CD14-positive monocyte (primary cell): Measurements from ENCODE around the gene IGSF9B. TPM values are rescaled to one million over a fixed set of nuclear protein-coding genes. Genes with fewer than 3 reads are reported as not detected.

Source experiments
- DNase-seq, 3 donors: peaks; one replicate each; pipeline ENCODE4 v3.0.0-alpha.2; 2011 to 2022
- H2AFZ ChIP-seq: 2 replicates; pipeline ENCODE4 v1.6.0; 2012; ENCODE audit warnings: mild to moderate bottlenecking, low read depth, low read length, inconsistent platforms; ENCODE audit not compliant: insufficient read depth, poor library complexity, severe bottlenecking
- H3K27ac ChIP-seq, 2 donors: 1 replicate in 1 of 2; 2 replicates in 1 of 2; pipeline ENCODE4 v1.5.1; 2012 to 2013; ENCODE audit warnings: low read length in 2 of 2, control low read depth in 1 of 2, inconsistent platforms in 1 of 2, low read depth in 1 of 2, mild to moderate bottlenecking in 1 of 2
- H3K27me3 ChIP-seq, 2 donors: one replicate each; pipeline versions ENCODE4 v1.6.0 to v1.6.1; 2011 to 2013; ENCODE audit warnings: low read length in 2 of 2; ENCODE audit not compliant: control insufficient read depth in 2 of 2, insufficient read depth in 2 of 2
- H3K36me3 ChIP-seq, 2 donors: replicated peaks in 1 of 2; 1 replicate in 1 of 2; 2 replicates in 1 of 2; pipeline versions ENCODE4 v1.5.1 to v1.6.1; 2012 to 2013; ENCODE audit warnings: low read length in 2 of 2, control low read depth in 1 of 2, inconsistent platforms in 1 of 2, mild to moderate bottlenecking in 1 of 2; ENCODE audit not compliant: insufficient read depth in 2 of 2, control insufficient read depth in 1 of 2
- H3K4me1 ChIP-seq, 2 donors: 1 replicate in 1 of 2; 2 replicates in 1 of 2; pipeline versions ENCODE4 v1.5.1 to v1.6.1; 2012 to 2013; ENCODE audit warnings: low read length in 2 of 2, control low read depth in 1 of 2, inconsistent platforms in 1 of 2, mild to moderate bottlenecking in 1 of 2, moderate library complexity in 1 of 2; ENCODE audit not compliant: insufficient read depth in 2 of 2, control insufficient read depth in 1 of 2
- H3K4me2 ChIP-seq: replicated peaks from 2 replicates; pipeline ENCODE3; 2012; ENCODE audit warnings: low read length, moderate library complexity, mild to moderate bottlenecking; ENCODE audit not compliant: poor library complexity, severe bottlenecking; ENCODE audit errors: extremely low read depth
- H3K4me3 ChIP-seq, 3 experiments: fragments of 200-600 bp in 1 of 3; sonication (generic) in 1 of 3; replicated peaks in 1 of 3; 1 replicate in 2 of 3; 2 replicates in 1 of 3; pipeline ENCODE4 v1.5.1; 2011 to 2013; ENCODE audit warnings: low read length in 3 of 3, mild to moderate bottlenecking in 3 of 3, control low read depth in 2 of 3, low read depth in 2 of 3, inconsistent platforms in 1 of 3, moderate library complexity in 1 of 3
- H3K79me2 ChIP-seq: 2 replicates; pipeline ENCODE4 v1.6.0; 2012; ENCODE audit warnings: mild to moderate bottlenecking, control low read depth, inconsistent platforms, low read length, moderate library complexity; ENCODE audit not compliant: insufficient read depth
- H3K9ac ChIP-seq: 2 replicates; pipeline ENCODE4 v1.6.0; 2017; ENCODE audit warnings: low read length, mild to moderate bottlenecking; ENCODE audit not compliant: insufficient read depth, poor library complexity, severe bottlenecking
- H3K9me3 ChIP-seq, 2 donors: replicated peaks in 1 of 2; 1 replicate in 1 of 2; 2 replicates in 1 of 2; pipeline versions ENCODE4 v1.5.1 to v1.6.1; 2012 to 2013; ENCODE audit warnings: low read length in 2 of 2, control low read depth in 1 of 2; ENCODE audit not compliant: control insufficient read depth in 1 of 2, insufficient read depth in 1 of 2
- H4K20me1 ChIP-seq: 2 replicates; pipeline ENCODE4 v1.6.0; 2012; ENCODE audit warnings: mild to moderate bottlenecking, low read length, control low read depth, moderate library complexity; ENCODE audit not compliant: insufficient read depth
- H3K27ac Mint-ChIP-seq, 7 donors: one replicate each; pipeline ENCODE4 v1.8.0; 2020; ENCODE audit warnings: mild to moderate bottlenecking in 7 of 7, mixed read lengths in 7 of 7, moderate library complexity in 6 of 7, inconsistent platforms in 2 of 7
- H3K27me3 Mint-ChIP-seq, 3 donors: one replicate each; pipeline ENCODE4 v1.8.0; 2021 to 2022; ENCODE audit warnings: low read depth in 3 of 3, mild to moderate bottlenecking in 3 of 3, mixed read lengths in 3 of 3, moderate library complexity in 3 of 3, inconsistent platforms in 1 of 3
- H3K36me3 Mint-ChIP-seq, 2 donors: one replicate each; pipeline ENCODE4 v1.8.0; 2020; ENCODE audit warnings: mixed read lengths in 2 of 2, inconsistent platforms in 1 of 2, mild to moderate bottlenecking in 1 of 2
- H3K4me1 Mint-ChIP-seq: one replicate; pipeline ENCODE4 v1.8.0; 2020; ENCODE audit warnings: mild to moderate bottlenecking, mixed read lengths
- H3K4me3 Mint-ChIP-seq, 2 donors: one replicate each; pipeline ENCODE4 v1.8.0; 2020; ENCODE audit warnings: mild to moderate bottlenecking in 2 of 2, mixed read lengths in 2 of 2, moderate library complexity in 1 of 2
- H3K9me3 Mint-ChIP-seq, 7 donors: one replicate each; pipeline ENCODE4 v1.8.0; 2020 to 2022; ENCODE audit warnings: mixed read lengths in 7 of 7, mild to moderate bottlenecking in 6 of 7, moderate library complexity in 6 of 7, inconsistent platforms in 2 of 7
- CTCF ChIP-seq: fragments of 200-600 bp; IDR thresholded peaks from one replicate; pipeline ENCODE4 v1.8.0; 2022; ENCODE audit warnings: antibody characterized with exemption, mild to moderate bottlenecking
- WGBS: methylation state at CpG from one replicate; pipeline ENCODE4 v1.1.5; 2013; ENCODE audit warnings: missing lambda C conversion rate; ENCODE audit not compliant: insufficient coverage; 5-methylcytosine and 5-hydroxymethylcytosine counted together
- intact Hi-C, 2 donors: fragments of 100-400 bp; cut with micrococcal nuclease; formaldehyde crosslinking; loops; one replicate each; pipeline versions ENCODE4 v1.15.0 to v1.15.1; 2023
- polyA plus RNA-seq, 3 donors: library from polyadenylated mRNA; depleted of rRNA in 1 of 3; unstranded in 2 of 3; stranded (reverse) in 1 of 3; fragments of 300-500 nt in 2 of 3; fragments of >200 nt in 1 of 3; fragmentation: Illumina TruSeq in 2 of 3; gene quantifications; 1 replicate in 2 of 3; 2 replicates in 1 of 3; pipeline ENCODE4 v1.2.3, GENCODE V29; 2012 to 2021

IGSF9B gene
- polyA plus RNA-seq, 3 donors = not detected

DNA sequence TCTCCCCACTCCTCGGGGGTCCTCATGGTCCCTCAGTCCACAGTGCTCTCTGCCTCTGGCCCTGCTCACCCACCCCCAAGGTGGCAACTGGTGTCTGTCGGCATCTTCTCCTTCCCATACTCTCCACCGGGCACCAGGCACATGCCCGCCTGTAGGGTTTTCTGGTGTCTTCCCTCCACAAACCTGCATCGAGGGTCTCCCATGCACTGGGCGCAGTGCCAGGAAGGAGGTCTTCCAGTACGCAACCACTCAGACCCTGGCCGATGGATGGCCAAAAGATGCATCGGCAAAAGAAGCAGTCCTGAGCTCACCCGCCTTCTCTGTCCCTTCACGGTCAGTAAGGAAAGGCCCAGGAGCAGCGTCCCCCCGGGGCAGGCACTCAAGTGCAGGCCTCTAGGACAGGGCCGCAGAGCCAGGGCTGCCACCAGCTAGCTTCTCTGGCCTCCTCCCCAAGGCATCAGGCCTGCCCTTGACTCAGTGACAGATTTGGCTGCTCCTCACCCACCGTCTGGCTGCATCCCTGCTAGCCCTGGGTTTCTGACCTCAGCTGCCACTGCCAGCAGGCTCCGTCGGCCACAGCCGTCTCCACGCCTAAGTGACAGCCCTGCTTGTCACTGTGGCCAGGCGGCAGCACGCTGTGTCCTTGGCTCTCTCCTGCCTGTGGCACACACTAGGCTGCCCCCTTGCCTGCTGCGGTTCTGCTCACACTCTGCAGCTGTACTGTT, 32.1 kb upstream of the IGSF9B start:
- Histone ChIP-seq H2AFZ (no peak overlapping the region), H4K20me1 (no peaks in the 10 kb centered on the region), H3K4me1 (no peaks in the 10 kb centered on the region), H3K4me2 (no peak overlapping the region), H3K9ac (no peak overlapping the region), H3K9me3 (no peaks in the 10 kb centered on the region), H3K79me2 (no peaks in the 10 kb centered on the region), H3K27me3 (no peaks in the 10 kb centered on the region), H3K4me3 (no peak overlapping the region), H3K27ac (no peak overlapping the region), H3K36me3 (no peaks in the 10 kb centered on the region)
- 93% methylated on average over 22 of the region's 22 CpGs for WGBS
- Mint-ChIP-seq H3K27me3 (peaks cover 3 to 7% (median 6%) of the 10 kb centered on the region in 3 donors), H3K4me3 (no peak overlapping the region), H3K36me3 (no peaks in the 10 kb centered on the region), H3K4me1 (no peaks in the 10 kb centered on the region), H3K9me3 (no peaks in the 10 kb centered on the region), H3K27ac (peak overlapping the region in 1 of 7 donors; percentile 53)
- TF ChIP-seq CTCF = no peak
- no peak for DNase-seq
- intact Hi-C loops = no loop called here

GRCh38 chr11:133987171-133987570, 30.4 kb upstream of the IGSF9B start:
- H3K79me2 ChIP-seq = no peaks in the 10 kb centered on the region
- WGBS = 97% methylated on average over 7 of the region's 8 CpGs
- no peak overlapping the region for H3K4me3 Mint-ChIP-seq
- no peaks in the 10 kb centered on the region for H4K20me1 ChIP-seq
- H3K27ac Mint-ChIP-seq = no peak overlapping the region
- no peak for TF ChIP-seq CTCF
- no peaks in the 10 kb centered on the region for H3K4me1 ChIP-seq
- no peaks in the 10 kb centered on the region for H3K9me3 ChIP-seq
- H3K9ac ChIP-seq = no peak overlapping the region
- peaks cover 3 to 8% (median 6%) of the 10 kb centered on the region in 3 donors for H3K27me3 Mint-ChIP-seq
- H3K9me3 Mint-ChIP-seq = no peaks in the 10 kb centered on the region
- H3K4me2 ChIP-seq = no peak overlapping the region
- no peak overlapping the region for H2AFZ ChIP-seq
- intact Hi-C loops = no loop called here
- no peak overlapping the region for H3K27ac ChIP-seq
- H3K36me3 Mint-ChIP-seq = no peaks in the 10 kb centered on the region
- H3K4me3 ChIP-seq = no peak overlapping the region
- no peaks in the 10 kb centered on the region for H3K4me1 Mint-ChIP-seq
- no peak for DNase-seq
- no peaks in the 10 kb centered on the region for H3K27me3 ChIP-seq
- H3K36me3 ChIP-seq = no peaks in the 10 kb centered on the region
